Measurements from ENCODE around the gene TMEM41B.
A peak's percentile ranks its signal among the peaks of the same experiment; 100 is the strongest.
"Not testable (repeated sequence)": the region's sequence is repeated elsewhere in the genome, so short reads cannot be mapped to it uniquely, and the experiment has no call there.

Gene TMEM41B

GRCh38 chr11:9259981-9260837 is 54.2 kb downstream of the TMEM41B start:
- DNase-seq: no peak
- no peak for ATAC-seq

- not testable (repeated sequence) for DNase-seq, ATAC-seq
Observed at GRCh38 chr11:9258279-9258678, 56.1 kb downstream of the TMEM41B start.

GRCh38 chr11:9254416-9254815 is 60.0 kb downstream of the TMEM41B start:
- ATAC-seq (no peak), DNase-seq (no peak)

- ATAC-seq: no peak
Observed at GRCh38 chr11:9253086-9253485, 61.3 kb downstream of the TMEM41B start.

GRCh38 chr11:9251311-9251710 is 63.1 kb downstream of the TMEM41B start:
- ATAC-seq (no peak), DNase-seq (no peak)

More at GRCh38 chr11:9253086-9253485, 61.3 kb downstream of the TMEM41B start:
- DNase-seq: no peak

- DNase-seq: peak; percentile 48
- peak; percentile 89 for ATAC-seq
Observed at GRCh38 chr11:9250139-9250582, 64.2 kb downstream of the TMEM41B start.

GRCh38 chr11:9249252-9249651 is 65.1 kb downstream of the TMEM41B start:
- ATAC-seq (no peak), DNase-seq (no peak)

- DNase-seq: no peak
Observed at GRCh38 chr11:9247863-9248262, 66.5 kb downstream of the TMEM41B start.

GRCh38 chr11:9236242-9236641 is 78.2 kb downstream of the TMEM41B start:
- not testable (repeated sequence) for ATAC-seq

More at GRCh38 chr11:9247863-9248262, 66.5 kb downstream of the TMEM41B start:
- ATAC-seq: no peak

GRCh38 chr11:9232482-9232881 is 81.9 kb downstream of the TMEM41B start:
- no peak for ATAC-seq
- no peak for DNase-seq

More at GRCh38 chr11:9236242-9236641, 78.2 kb downstream of the TMEM41B start:
- not testable (repeated sequence) for DNase-seq

- DNase-seq: no peak
- no peak for ATAC-seq
Observed at GRCh38 chr11:9231848-9232177, 82.6 kb downstream of the TMEM41B start.

Data from stimulated activated naive CD8-positive, alpha-beta T cell treated with anti-CD3 and anti-CD28 coated beads, Interleukin-15, Interleukin-2, amounts not matched to agents 100 U/mL and 50 U/mL, for 24 hours (primary cell).